H9 (cell line): Measurements from ENCODE around the gene ADGRA1. TPM values are rescaled to one million over a fixed set of nuclear protein-coding genes. Genes with fewer than 3 reads are reported as not detected.
A peak's percentile ranks its signal among the peaks of the same experiment; 100 is the strongest.

ENCODE experiments used
- DNase-seq: peaks from one replicate; pipeline ENCODE4 v3.0.0-alpha.2; 2017
- H2AFZ ChIP-seq: one replicate; pipeline ENCODE4 v1.6.1; 2013; ENCODE audit warnings: mild to moderate bottlenecking, low read length, control low read depth, moderate library complexity
- H2AK5ac ChIP-seq: 2 replicates; pipeline ENCODE4 v1.6.1; 2013; ENCODE audit warnings: low read length, control low read depth, mixed read lengths; ENCODE audit not compliant: insufficient read length
- H2BK120ac ChIP-seq: one replicate; pipeline ENCODE4 v1.6.1; 2013; ENCODE audit warnings: low read depth, mild to moderate bottlenecking, low read length, control low read depth, inconsistent platforms; ENCODE audit not compliant: poor library complexity, severe bottlenecking
- H2BK12ac ChIP-seq: 2 replicates; pipeline ENCODE4 v1.6.1; 2013; ENCODE audit warnings: low read length, control low read depth, mixed read lengths, low read depth; ENCODE audit not compliant: insufficient read length
- H2BK15ac ChIP-seq: 2 replicates; pipeline ENCODE4 v1.6.1; 2013; ENCODE audit warnings: low read depth, low read length, control low read depth
- H2BK20ac ChIP-seq: one replicate; pipeline ENCODE4 v1.6.1; 2013; ENCODE audit warnings: low read depth, mild to moderate bottlenecking, low read length, control low read depth, inconsistent platforms; ENCODE audit not compliant: poor library complexity, severe bottlenecking
- H2BK5ac ChIP-seq: 2 replicates; pipeline ENCODE4 v1.6.1; 2013; ENCODE audit warnings: low read length, control low read depth, mixed read lengths; ENCODE audit not compliant: insufficient read length
- H3K14ac ChIP-seq: 2 replicates; pipeline ENCODE4 v1.6.1; 2013; ENCODE audit warnings: low read length, control low read depth; ENCODE audit not compliant: insufficient read depth
- H3K18ac ChIP-seq: 2 replicates; pipeline ENCODE4 v1.6.1; 2013; ENCODE audit warnings: low read depth, mild to moderate bottlenecking, mixed read lengths, low read length, control low read depth; ENCODE audit not compliant: insufficient read length
- H3K23ac ChIP-seq: 2 replicates; pipeline ENCODE4 v1.6.1; 2013; ENCODE audit warnings: low read length, control low read depth, mixed read lengths, low read depth; ENCODE audit not compliant: insufficient read length
- H3K23me2 ChIP-seq: 2 replicates; pipeline ENCODE4 v1.6.1; 2013; ENCODE audit warnings: low read depth, mild to moderate bottlenecking, mixed read lengths, low read length, control low read depth; ENCODE audit not compliant: insufficient read length, poor library complexity, severe bottlenecking
- H3K27ac ChIP-seq: 2 replicates; pipeline ENCODE4 v1.5.1; 2013; ENCODE audit warnings: low read length, control low read depth, mixed read lengths, low read depth; ENCODE audit not compliant: insufficient read length
- H3K27me3 ChIP-seq: 2 replicates; pipeline ENCODE4 v1.6.1; 2013; ENCODE audit warnings: low read length, control low read depth, inconsistent platforms; ENCODE audit not compliant: insufficient read depth
- H3K4ac ChIP-seq: 2 replicates; pipeline ENCODE4 v1.6.1; 2013; ENCODE audit warnings: low read depth, mild to moderate bottlenecking, control low read depth, inconsistent platforms, low read length, moderate library complexity
- H3K4me1 ChIP-seq: 2 replicates; pipeline ENCODE4 v1.6.1; 2013; ENCODE audit warnings: low read length, control low read depth, inconsistent platforms; ENCODE audit not compliant: insufficient read depth
- H3K4me2 ChIP-seq: 2 replicates; pipeline ENCODE4 v1.6.1; 2013; ENCODE audit warnings: low read length, control low read depth, mixed read lengths; ENCODE audit not compliant: insufficient read length, insufficient read depth
- H3K56ac ChIP-seq: 2 replicates; pipeline ENCODE4 v1.6.1; 2013; ENCODE audit warnings: low read depth, mild to moderate bottlenecking, mixed read lengths, low read length, control low read depth; ENCODE audit not compliant: insufficient read length
- H3K79me1 ChIP-seq: 2 replicates; pipeline ENCODE4 v1.6.1; 2013; ENCODE audit warnings: low read depth, mild to moderate bottlenecking, moderate library complexity, low read length, control low read depth, inconsistent platforms; ENCODE audit not compliant: insufficient read depth, poor library complexity, severe bottlenecking
- H3K79me2 ChIP-seq: 2 replicates; pipeline ENCODE4 v1.6.1; 2013; ENCODE audit warnings: low read length, control low read depth, inconsistent platforms; ENCODE audit not compliant: insufficient read depth
- H3K9ac ChIP-seq: 2 replicates; pipeline ENCODE4 v1.6.1; 2013; ENCODE audit warnings: low read length, control low read depth, mixed read lengths; ENCODE audit not compliant: insufficient read length; ENCODE audit errors: extremely low read depth
- H3K9me3 ChIP-seq: one replicate; pipeline ENCODE4 v1.6.1; 2013; ENCODE audit warnings: low read depth, low read length, inconsistent platforms; ENCODE audit not compliant: control insufficient read depth
- H3T11ph ChIP-seq: one replicate; pipeline ENCODE4 v1.6.1; 2013; ENCODE audit warnings: mild to moderate bottlenecking, low read length, control low read depth, inconsistent platforms
- H4K20me1 ChIP-seq: one replicate; pipeline ENCODE4 v1.6.1; 2013; ENCODE audit not compliant: control insufficient read depth, insufficient read length, insufficient read depth
- H4K5ac ChIP-seq: 2 replicates; pipeline ENCODE4 v1.6.1; 2013; ENCODE audit warnings: low read depth, mild to moderate bottlenecking, mixed read lengths, low read length, control low read depth; ENCODE audit not compliant: insufficient read length
- H4K8ac ChIP-seq: replicated peaks from 2 replicates; pipeline ENCODE4 v1.6.1; 2013; ENCODE audit warnings: low read length, control low read depth, mixed read lengths, low read depth; ENCODE audit not compliant: insufficient read length
- H4K91ac ChIP-seq: 2 replicates; pipeline ENCODE4 v1.6.1; 2013; ENCODE audit warnings: low read depth, mild to moderate bottlenecking, moderate library complexity, mixed read lengths, low read length, control low read depth; ENCODE audit not compliant: insufficient read length
- H3K27ac Mint-ChIP-seq, 3 experiments: 2 replicates in 2 of 3; 3 replicates in 1 of 3; pipeline ENCODE4 v1.8.0; 2020 to 2021; ENCODE audit warnings: mixed read lengths in 3 of 3, mild to moderate bottlenecking in 1 of 3, moderate library complexity in 1 of 3
- H3K27me3 Mint-ChIP-seq: 2 replicates; pipeline ENCODE4 v1.8.0; 2021; ENCODE audit warnings: low read depth, mild to moderate bottlenecking, moderate library complexity, mixed read lengths
- H3K36me3 Mint-ChIP-seq, 3 experiments: 2 replicates in 2 of 3; 3 replicates in 1 of 3; pipeline ENCODE4 v1.8.0; 2020 to 2021; ENCODE audit warnings: low read depth in 3 of 3, mixed read lengths in 3 of 3; ENCODE audit not compliant: insufficient read depth in 1 of 3
- H3K4me1 Mint-ChIP-seq, 2 experiments: 2 replicates each; pipeline ENCODE4 v1.8.0; 2020; ENCODE audit warnings: mixed read lengths in 2 of 2
- H3K4me3 Mint-ChIP-seq, 2 experiments: 2 replicates in 1 of 2; 3 replicates in 1 of 2; pipeline ENCODE4 v1.8.0; 2020 to 2021; ENCODE audit warnings: mild to moderate bottlenecking in 2 of 2, mixed read lengths in 2 of 2, moderate library complexity in 1 of 2
- H3K9me3 Mint-ChIP-seq, 2 experiments: 2 replicates in 1 of 2; 3 replicates in 1 of 2; pipeline ENCODE4 v1.8.0; 2020; ENCODE audit warnings: mild to moderate bottlenecking in 2 of 2, mixed read lengths in 2 of 2, moderate library complexity in 1 of 2
- WGBS: extraction: QIAGEN DNeasy Blood & Tissue Kit; methylation state at CpG from one replicate; pipeline ENCODE4 v1.1.7; 2013; ENCODE audit warnings: missing lambda C conversion rate, low lambda C conversion rate, mixed read lengths; ENCODE audit not compliant: insufficient read length; ENCODE audit errors: extremely low coverage; 5-methylcytosine and 5-hydroxymethylcytosine counted together
- total RNA-seq: library from RNA; stranded (reverse); gene quantifications from 2 replicates; pipeline ENCODE4 v1.2.1, GENCODE V29; 2021
- TF ChIP-seq, protein P1 (sequence below): fragments of 200-600 bp; sonication (generic); conservative IDR thresholded peaks from 3 replicates; pipeline ENCODE4 v1.8.0; 2021; ENCODE audit warnings: antibody characterized with exemption, mild to moderate bottlenecking

Gene ADGRA1
- total RNA-seq, 1 experiment from 2014 or later: 0.11 TPM

DNA sequence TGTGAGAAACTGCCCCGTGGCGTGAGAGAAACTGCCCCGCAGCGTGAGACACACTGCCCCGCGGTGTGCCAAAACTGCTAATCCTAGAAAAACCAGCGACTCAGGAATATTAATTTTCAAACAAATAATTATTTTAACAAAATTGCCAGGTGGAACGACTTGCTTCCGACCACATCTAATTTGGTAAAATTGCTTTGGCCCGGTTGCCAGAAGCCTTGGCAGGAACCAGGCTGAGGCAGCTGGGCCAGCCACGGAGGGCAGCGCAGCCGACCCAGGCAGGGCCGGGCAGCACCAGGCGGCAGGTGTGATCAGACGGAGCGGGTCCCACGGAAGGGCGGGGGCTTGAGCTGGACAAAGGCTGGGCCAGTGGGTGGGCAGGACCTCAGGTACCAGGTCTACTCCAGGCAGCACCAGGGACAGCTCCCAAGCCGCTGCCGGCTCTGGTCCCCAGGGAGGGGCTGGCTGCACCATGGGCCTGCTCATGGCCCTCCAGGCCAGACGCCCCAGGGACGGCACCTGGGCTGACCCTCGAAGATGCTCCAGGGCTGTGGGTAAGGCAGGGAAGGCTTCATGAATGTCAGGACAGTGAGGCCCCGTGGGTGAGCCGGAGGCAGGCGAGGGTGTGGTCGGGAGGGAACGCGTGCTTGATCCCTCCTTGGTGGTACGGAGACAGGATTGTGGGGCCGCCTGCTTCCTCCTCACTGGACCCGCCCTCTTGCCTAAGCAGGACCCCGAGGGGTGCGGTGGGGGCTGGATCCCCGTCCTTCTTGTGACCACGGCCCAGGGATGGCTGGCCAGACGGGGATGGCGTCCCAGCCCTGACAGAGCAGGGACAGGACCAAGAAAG, 7.7 kb upstream of the ADGRA1 start:
- no peak overlapping the region for H3K4me3 Mint-ChIP-seq

More for the DNA sequence above, 7.7 kb upstream of the ADGRA1 start:
- Histone ChIP-seq H3K56ac (no peak overlapping the region), H3K9me3 (no peaks in the 10 kb centered on the region), H3K4me1 (no peaks in the 10 kb centered on the region), H3K9ac (no peak overlapping the region), H3K4me2 (no peak overlapping the region), H3K27ac (no peak overlapping the region), H3K14ac (no peak overlapping the region), H4K8ac (no peak overlapping the region), H3K79me1 (no peaks in the 10 kb centered on the region), H3K23ac (no peak overlapping the region), H3K18ac (no peak overlapping the region), H2AK5ac (no peak overlapping the region), H4K20me1 (no peaks in the 10 kb centered on the region), H4K91ac (no peak overlapping the region), H2BK120ac (no peak overlapping the region), H2BK15ac (no peak overlapping the region), H2BK12ac (no peak overlapping the region), H3K23me2 (no peaks in the 10 kb centered on the region), H2BK20ac (no peak overlapping the region), H2BK5ac (no peak overlapping the region), H3K4ac (no peak overlapping the region), H4K5ac (no peak overlapping the region), H3K79me2 (no peaks in the 10 kb centered on the region), H3K27me3 (no peaks in the 10 kb centered on the region), H2AFZ (no peak overlapping the region), H3T11ph (no peak overlapping the region)
- no CpG with 5 or more reads among the region's 39 CpGs for WGBS
- TF ChIP-seq, protein P1, sequence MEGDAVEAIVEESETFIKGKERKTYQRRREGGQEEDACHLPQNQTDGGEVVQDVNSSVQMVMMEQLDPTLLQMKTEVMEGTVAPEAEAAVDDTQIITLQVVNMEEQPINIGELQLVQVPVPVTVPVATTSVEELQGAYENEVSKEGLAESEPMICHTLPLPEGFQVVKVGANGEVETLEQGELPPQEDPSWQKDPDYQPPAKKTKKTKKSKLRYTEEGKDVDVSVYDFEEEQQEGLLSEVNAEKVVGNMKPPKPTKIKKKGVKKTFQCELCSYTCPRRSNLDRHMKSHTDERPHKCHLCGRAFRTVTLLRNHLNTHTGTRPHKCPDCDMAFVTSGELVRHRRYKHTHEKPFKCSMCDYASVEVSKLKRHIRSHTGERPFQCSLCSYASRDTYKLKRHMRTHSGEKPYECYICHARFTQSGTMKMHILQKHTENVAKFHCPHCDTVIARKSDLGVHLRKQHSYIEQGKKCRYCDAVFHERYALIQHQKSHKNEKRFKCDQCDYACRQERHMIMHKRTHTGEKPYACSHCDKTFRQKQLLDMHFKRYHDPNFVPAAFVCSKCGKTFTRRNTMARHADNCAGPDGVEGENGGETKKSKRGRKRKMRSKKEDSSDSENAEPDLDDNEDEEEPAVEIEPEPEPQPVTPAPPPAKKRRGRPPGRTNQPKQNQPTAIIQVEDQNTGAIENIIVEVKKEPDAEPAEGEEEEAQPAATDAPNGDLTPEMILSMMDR: no peak
- peaks cover 0 to 9% of the 10 kb centered on the region in 2 experiments; a peak in 2 of 4 replicates for H3K4me1 Mint-ChIP-seq
- H3K36me3 Mint-ChIP-seq: no peaks in the 10 kb centered on the region
- DNase-seq: peak; percentile 82
- H3K9me3 Mint-ChIP-seq: no peaks in the 10 kb centered on the region; a peak in 1 of 5 replicates
- peaks cover 12% of the 10 kb centered on the region for H3K27me3 Mint-ChIP-seq
- H3K27ac Mint-ChIP-seq: no peak overlapping the region
